Ammon's horn (tissue), 1 donor: ENCODE measurements around the gene TESK2.
"Not testable (repeated sequence)": the region's sequence is repeated elsewhere in the genome, so short reads cannot be mapped to it uniquely, and the experiment has no call there.

ENCODE experiments used
- DNase-seq: peaks from one replicate; pipeline ENCODE4 v3.0.0-alpha.2; 2016; ENCODE audit warnings: low spot score

Gene TESK2

DNA sequence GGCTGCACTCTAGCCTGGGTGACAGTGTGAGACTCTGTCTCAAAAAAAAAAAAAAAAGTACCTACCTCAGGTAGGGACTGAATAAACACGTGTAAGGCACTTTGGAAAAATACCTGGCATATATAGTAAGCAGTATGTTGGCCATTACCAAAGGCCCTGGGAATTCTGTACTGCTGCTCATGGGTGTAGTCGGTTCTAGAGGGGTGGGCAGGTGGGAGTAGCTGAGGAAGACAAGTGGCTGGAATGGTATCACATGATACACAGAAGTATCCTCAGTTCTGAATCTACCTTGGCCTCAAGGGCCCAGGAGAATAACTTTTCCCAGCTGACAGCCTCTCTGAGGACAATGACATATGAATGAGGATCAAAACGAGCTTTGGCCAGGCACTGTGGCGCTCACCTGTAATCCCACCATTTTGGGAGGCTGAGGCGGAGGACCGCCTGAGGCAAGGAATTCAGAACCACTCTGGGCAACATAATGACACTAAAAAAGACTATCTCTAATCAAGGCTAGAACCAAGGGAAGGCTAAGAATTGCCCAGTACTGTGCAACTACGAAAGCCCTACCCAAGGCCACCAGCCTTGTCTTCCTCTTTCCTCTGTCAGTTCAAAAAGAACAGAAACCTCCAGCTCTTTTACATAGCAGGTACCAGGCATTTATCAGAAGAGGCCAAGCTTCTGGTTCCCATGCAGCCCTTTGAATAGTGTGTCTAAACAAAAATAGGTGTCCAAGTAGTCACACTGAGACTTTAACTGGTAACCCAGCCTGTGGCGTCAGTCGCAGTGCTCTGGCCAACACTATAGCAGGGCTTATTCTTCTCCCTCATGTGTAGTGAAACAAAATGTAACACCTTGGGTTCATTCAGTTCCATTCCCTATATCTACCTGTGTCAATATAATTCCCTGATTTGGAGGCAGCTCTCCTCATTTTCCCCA lies 19.3 kb upstream of the TESK2 start:
- DNase-seq, result no peak

DNA sequence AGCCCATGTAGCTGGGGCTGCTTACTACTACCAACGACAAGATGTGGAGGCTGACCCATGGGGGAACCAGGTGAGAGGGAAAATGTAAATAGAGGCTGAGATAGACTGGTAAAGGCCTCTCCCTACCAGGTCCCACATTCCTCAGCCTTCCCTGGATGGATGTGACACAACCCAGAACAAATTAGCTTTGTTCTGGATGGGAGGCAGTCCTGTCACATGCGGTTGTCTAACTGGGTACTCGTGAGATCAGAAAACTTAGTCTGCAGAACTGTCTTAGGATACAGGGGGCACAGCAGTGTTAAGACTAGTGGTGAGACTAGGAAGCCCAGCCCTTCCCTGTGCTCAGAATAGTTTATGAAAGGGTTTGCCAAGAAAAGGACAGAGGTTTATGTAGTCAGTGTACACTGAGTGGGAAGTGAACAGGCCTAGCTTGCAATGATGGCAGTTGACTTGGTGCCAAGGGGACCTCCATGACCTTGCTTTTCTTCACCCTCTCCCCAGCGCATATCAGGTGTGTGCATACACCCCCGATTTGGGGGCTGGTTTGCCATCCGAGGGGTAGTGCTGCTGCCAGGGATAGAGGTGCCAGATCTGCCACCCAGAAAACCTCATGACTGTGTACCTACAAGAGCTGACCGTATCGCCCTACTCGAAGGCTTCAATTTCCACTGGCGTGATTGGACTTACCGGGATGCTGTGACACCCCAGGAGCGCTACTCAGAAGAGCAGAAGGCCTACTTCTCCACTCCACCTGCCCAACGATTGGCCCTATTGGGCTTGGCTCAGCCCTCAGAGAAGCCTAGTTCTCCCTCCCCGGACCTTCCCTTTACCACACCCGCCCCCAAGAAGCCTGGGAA lies 17.6 kb upstream of the TESK2 start:
- no peak for DNase-seq

DNA sequence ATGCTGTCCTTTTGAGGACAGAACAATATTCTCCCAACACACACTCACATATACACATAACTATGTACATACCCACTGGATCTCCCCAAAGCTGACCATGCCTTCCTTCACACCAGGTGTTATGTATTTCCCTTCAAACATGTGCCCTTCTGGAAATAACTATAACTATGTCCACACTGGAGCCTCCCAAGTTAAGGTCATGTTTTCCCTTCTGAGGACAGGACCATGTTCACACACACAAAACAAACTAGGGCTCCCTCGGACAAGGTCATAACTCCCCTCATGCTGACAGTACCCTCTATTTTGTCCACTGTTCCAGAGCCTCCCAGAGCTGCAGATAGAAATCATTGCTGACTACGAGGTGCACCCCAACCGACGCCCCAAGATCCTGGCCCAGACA lies 16.9 kb upstream of the TESK2 start:
- no peak for DNase-seq

DNA sequence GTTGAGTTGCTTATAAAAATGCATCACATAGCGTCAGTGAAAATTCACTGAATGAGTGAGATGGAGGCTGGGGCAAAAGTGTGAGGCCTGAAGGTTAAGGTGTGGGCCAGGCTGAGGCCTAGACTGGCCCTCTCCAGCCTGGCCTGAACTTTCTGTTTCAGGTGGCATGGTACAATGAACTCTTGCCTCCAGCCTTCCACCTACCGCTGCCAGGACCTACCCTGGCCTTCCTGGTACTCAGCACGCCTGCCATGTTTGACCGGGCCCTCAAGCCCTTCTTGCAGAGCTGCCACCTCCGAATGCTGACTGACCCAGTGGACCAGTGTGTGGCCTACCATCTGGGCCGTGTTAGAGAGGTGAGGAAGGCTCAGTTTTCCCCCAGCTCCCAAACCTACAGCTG lies 16.2 kb upstream of the TESK2 start:
- no peak for DNase-seq

DNA sequence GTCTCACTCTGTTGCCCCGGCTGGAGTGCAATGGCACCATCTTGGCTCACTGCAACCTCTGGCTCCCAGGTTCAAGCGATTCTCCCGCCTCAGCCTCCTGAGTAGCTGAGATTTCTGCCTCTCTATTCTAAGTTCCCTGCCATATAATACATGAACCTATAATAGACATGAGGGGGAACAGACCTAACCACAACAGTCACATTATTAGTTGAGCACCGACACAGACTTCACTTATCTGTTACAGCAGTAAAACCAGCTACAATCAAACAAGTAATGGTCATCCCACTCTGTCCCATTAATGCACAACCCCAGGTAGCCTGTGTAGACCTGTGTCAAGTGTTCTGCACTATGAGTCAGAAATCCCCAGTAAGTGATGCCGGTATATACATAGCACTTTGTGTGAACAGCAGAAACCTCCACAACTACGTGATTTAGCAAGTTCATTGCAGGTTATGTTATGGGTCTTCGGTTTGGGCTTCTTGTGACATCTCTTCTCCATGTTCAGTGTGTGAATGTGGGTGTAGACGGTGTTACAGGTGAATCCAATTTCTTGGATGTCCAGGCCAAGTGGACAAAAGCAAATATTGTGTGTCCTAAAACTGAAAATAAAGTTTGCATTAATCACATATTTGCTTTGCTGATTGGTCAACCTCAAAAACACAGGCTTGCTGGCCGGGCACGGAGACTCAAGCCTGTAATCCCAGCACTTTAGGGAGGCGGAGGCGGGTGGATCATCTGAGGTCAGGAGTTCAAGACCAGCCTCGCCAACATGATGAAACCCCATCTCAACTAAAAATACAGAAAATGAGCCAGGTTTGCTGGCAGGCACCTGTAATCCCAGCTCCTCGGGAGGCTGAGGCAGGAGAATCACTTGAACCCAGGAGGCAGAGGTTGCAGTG lies 12.7 kb upstream of the TESK2 start:
- no peak for DNase-seq

DNA sequence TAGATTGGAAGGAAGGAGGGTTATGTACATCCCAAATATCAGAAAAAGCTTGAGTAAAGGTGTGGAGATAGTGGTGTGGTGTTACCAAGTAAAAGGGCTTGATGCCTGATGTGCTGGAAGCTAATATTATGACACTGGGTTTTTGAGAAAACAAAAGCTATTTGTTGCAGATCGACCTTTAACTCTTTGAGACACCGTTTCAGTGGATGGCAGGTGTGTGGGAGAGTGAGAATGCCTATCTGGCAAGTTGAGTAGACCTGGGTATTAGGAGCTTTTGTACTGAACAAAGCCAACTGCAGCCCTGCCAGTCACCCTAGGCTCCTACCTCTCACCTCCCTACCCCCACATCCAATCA lies 10.5 kb upstream of the TESK2 start:
- no peak for DNase-seq

DNA sequence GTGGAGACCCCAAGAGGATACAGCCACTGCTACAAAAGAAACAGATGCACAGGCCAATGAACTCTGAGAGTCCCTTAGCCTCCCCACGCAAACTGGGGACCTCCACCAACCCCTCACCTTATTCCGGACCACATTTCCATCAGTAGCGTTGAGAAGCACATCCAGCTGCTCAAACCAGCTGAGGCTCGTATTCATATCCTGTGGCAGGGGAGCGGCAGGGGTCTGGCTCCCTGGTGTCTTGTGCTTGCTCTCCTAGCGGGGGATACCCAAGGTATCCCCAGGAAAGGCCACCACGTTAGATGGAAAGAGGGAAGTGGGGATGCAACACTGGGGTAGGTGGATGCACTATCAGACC lies 8.4 kb upstream of the TESK2 start:
- DNase-seq, result no peak

DNA sequence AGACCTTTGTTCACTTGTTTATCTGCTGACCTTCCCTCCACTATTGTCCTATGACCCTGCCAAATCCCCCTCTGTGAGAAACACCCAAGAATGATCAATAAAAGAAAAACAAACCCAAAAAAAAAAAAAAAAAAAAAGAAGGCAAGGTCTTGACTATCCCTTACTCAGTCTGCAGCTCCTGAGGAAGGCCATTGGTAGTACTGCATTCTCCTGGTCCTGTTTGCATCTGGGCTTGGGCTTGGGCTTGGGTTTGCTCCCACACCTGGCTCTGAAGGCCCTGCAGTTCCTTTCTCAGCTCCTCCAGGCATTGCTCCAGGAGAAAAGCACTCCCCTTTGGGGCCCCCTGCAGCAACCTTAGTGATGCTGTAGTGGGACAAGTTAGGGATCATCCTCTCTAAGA lies 7.3 kb upstream of the TESK2 start:
- DNase-seq, result no peak

DNA sequence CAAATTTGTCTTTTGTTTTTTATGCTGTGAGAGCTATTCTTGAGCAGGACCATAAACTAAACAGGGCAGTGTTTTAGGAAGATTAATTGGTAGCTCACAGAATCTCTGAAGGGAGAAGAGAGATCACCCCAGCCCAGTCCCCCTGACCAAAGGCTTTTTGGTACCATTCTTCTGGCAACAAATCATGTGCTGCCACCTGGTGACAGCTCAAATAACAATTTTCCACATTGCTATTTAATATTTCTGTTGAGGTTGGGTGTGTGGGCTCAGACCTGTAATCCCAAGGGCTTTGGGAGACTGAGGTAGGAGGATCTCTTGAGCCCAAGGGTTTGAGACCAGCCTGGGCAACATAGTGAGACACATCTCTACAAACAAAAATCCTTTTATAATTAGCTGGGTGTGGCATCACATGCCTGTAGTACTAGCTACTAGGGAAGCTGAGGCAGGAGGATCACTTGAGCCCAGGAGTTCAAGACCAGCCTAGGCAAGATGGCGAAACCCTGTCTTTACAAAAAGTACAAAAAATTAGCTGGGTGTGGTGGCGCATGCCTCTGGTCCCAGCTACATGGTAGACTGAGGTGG lies 2.2 kb upstream of the TESK2 start:
- peak; percentile 83 for DNase-seq

DNA sequence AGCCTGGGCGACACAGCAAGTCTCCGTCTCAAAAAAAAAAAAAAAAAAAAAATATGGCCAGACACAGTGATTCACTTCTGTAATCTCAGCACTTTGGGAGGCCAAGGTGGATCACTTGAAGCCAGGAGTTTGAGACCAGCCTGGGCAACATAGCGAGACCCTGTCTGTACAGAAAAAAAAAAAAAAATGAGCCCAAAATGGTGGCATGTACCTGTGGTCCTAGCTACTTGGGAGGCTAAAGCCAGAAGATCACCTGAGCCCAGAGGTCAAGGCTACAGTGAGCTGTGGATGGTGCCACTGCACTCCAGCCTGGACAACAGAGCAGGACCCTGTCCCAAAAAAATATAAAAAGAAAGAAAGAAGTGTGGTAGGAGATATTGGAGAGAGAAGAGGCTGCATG lies 1.7 kb upstream of the TESK2 start:
- no peak for DNase-seq

DNA sequence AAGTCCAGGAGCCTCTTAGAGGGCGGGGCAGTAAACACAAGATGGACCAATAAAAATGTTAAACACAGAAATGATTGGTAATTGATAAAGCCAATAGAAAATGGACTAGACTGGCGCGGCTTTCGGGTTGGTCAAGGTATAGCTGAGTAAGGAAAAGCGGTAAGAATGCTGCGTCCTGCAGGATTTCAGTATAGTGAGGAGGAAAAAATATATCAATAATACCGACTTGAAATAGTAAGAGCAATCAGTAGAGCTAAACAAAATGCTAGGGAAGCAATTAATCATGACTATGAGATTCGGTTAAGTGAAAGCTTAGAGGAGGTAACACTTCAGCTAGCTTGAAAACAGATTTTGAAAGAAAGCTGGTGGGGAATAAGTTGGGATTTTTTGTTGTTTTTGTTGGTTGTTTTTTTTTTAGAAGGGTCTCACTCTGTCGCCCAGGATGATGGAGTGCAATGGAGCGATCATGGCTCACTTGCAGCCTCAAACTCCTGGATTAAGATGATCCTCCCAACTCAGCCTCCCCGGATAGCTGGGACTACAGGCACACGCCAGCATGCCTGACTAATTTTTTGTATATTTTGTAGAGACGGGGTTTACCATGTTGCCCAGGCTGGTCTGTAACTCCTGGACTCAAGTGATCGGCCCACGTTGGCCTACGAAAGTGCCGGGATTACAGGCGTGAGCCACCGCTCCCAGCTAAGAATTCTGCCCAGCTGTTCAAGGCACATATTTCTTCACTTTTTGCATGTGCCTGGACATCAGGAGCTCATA lies 711 bp upstream of the TESK2 start:
- no peak for DNase-seq

DNA sequence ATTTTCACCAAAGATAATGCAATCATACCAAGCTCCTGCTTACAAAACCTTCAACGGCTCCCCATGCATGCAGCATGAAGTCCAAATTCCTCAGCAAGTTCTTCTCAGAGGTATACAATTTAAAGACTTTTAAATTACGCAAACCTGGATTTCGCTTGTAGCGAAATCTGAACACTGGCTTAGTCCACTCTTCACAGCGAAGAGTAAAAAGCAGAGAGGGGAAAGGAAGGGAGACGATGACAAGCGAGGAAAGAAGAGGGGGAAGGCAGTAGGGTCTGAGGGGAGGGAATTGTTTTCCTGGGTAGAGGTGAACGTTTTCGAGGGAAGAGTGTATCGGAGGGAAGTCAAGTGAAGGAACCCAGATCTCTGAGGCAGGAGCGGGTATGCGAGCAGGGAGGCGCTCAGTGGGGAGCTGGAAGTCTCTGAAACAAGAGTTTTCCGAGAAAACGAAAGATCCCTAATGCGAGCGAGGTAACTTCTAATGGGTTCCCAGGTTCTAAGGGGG lies 790 bp downstream of the TESK2 start:
- DNase-seq, result no peak

DNA sequence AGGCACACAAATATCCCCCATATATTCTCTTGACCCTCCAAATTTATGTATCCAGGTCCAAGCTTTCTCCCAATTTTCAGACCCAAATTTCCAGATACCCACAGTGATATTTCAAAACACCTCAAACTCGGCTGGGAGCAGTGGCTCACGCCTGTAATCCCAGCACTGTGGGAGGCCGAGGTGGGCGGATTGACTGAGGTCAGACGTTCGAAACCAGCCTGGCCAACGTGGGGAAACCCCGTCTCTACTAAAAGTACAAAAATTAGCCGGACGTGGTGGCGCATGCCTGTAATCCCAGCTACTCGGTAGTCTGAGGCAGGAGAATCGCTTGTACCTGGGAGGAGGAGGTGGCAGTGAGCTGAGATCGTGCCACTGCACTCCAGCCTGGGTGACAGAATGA lies 1.6 kb downstream of the TESK2 start:
- not testable (repeated sequence) for DNase-seq

DNA sequence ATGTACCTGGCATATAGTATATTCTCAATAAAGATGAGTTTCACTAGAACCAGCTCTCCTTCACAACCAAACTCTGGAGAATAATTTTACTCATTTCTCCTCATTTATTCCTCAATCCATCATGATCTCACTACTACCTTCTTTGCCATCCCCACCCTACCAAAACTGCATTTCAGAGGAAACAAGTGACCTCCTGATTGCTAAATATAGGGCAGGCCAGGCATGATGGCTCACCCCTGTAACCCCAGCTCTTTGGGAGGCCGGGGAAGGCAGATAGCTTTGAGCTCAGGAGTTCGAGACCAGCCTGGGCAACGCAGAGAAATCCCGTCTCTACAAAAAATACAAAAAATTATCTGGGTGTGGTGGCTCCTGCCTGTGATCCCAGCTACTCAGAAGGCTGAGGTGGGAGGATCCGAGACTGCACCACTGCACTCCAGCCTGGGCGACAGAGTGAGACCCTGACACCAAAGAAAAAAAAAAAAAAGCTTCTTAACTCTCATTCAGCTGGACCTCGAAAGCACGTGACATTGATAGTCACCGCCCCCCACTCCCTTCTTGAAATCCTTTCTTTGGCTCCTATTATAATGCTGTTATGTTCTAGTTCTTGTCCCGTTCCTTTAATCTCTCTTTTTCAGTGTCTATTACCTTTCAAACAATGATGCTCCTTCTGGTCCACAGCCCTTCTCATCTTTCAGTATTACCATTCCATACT lies 2.1 kb downstream of the TESK2 start:
- no peak for DNase-seq

DNA sequence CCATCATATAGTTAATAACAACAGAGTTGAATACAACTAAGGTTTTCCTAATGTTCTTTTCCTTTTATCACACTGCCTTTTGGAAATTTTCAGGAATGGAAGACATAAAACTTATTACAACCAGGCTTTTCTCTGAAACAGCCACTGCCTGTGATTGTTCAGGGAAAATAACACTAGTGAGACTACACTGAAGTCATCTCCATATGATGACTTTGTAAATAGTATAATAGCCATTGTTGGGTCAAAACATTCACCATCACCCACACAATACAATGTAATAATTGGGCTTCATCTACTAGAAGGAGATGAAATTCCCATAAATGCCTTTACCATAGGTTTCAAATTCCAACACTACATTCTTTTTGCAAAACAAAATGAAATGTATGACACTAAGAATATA lies 5.0 kb downstream of the TESK2 start:
- DNase-seq, result peak; percentile 40

DNA sequence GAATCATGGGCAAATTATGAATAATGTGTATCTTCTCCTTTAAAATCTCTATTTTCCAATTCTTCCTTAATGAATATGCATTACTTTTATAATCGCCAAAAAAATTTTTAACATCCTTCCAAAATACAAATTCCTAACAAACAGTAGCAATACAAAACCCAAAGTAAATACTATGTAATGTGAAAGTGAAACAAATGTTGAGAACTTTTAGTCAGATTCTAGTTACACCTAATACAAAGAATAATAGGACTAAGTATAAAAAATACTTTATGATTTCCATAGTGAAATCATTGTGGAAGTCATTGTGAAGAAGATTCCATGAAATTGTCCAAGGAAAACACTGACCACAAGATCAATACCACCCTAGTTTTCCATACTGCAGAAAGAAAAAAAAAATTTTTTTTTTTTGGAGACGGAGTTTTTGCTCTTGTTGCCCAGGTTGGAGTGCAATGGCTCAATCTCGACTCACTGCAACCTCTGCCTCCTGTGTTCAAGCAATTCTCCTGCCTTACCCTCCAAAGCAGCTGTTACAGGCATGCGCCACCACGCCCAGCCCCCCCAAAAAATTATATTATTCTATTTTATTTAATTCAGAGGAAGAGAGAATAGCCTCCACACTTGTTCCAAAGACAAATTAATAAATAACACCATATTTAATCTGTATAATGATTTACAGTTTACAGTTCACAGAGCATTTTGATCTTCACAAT lies 11.8 kb downstream of the TESK2 start:
- no peak for DNase-seq

DNA sequence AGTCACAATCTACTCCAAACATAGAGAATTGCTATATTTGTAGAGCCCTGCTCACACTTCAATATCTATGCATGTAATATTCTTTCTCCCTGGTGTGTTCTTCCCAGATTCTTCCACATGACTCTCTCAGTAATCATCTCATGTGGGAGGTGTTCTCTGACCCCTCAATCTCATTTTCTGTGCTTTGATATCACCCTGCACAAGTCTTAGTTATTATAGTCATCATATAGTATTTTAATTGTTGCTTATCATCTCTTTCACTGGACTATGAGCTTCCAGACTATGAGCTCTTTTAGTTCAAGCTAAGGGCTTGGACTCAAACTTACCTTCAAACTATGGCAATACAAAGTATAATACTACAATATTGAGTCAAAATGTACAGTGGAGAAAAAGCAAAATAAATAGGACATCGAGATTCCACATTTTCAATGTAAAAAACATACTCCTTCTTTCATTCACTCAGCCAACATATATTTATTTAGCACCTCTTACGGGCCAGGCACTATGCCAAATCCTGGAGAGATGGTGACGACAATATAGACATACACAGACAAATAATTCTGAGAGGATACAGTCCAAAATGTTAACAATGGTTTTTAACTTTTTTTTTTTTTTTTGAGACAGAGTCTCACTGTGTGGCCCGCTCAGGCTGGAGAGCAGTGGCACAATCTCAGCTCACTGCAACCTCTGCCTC lies 12.7 kb downstream of the TESK2 start:
- no peak for DNase-seq

DNA sequence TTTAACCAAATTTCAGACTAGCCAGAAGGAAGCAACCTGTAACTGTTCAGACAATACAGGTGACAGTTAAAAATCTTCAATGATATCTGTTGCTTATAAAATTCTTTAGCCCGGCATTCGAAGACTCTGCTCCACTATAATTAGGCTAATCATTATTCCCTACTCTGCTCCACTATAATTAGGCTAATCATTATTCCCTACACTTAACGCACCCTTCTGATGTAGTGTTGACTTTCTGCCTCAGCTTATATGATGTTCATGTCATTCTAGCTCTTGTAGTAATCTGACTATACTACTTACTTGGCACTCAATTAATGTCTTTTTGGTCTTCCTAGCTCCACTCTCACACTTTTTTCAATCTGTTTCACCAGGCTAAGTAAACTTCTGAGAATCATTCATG lies 13.3 kb downstream of the TESK2 start:
- DNase-seq, result no peak

DNA sequence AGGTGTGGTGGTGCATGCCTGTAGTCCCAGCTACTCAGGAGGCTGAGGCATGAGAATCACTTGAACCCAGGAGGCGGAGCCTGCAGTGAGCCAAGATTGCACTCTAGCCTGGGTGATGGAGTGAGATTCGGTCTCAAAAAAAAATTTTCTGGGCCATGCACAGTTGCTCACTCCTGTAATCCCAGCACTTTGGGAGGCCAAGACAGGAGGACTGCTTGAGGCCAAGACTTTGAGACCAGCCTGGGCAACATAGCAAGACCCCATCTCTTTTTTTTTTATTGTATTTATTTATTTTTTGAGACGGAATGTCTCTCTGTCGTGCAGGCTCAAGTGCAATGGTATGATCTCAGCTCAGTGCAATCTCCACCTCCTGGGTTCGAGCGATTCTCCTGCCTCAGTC lies 16.8 kb downstream of the TESK2 start:
- not testable (repeated sequence) for DNase-seq
